OCI-LY3 (cell line): ENCODE data around the gene RRP12.
A peak's percentile ranks its signal among the peaks of the same experiment; 100 is the strongest.

ENCODE experiments used
- H2AFZ ChIP-seq: fragments of 200-600, 300-600 bp; shearing (Covaris generic); 2 replicates; pipeline ENCODE4 v1.6.0; 2014; ENCODE audit warnings: antibody characterized with exemption, low read depth, low read length
- H3K27ac ChIP-seq: fragments of 200-600, 300-600 bp; sonication (generic); 2 replicates; pipeline ENCODE4 v1.5.1; 2014; ENCODE audit warnings: mild to moderate bottlenecking, low read length, moderate library complexity, mixed read lengths
- H3K27me3 ChIP-seq: fragments of 200-600, 300-600 bp; sonication (generic); 2 replicates; pipeline ENCODE4 v1.6.1; 2014; ENCODE audit warnings: low read depth, low read length, mixed read lengths
- H3K36me3 ChIP-seq: fragments of 200-600, 300-600 bp; sonication (generic); replicated peaks from 2 replicates; pipeline ENCODE3; 2014; ENCODE audit warnings: low read depth, low read length, mixed read lengths
- H3K4me1 ChIP-seq: fragments of 300-600, 200-600 bp; sonication (generic); 2 replicates; pipeline ENCODE4 v1.6.1; 2014; ENCODE audit warnings: low read length, mixed read lengths
- H3K4me2 ChIP-seq: fragments of 200-600, 300-600 bp; sonication (generic); 2 replicates; pipeline ENCODE4 v1.6.1; 2014; ENCODE audit warnings: low read length, mixed read lengths
- H3K4me3 ChIP-seq: fragments of 300-600, 200-600 bp; sonication (generic); 2 replicates; pipeline ENCODE4 v1.5.1; 2014; ENCODE audit warnings: antibody characterized with exemption, mild to moderate bottlenecking, low read length, moderate library complexity
- H3K79me2 ChIP-seq: fragments of 300-600, 200-600 bp; shearing (Covaris generic); 2 replicates; pipeline ENCODE4 v1.6.1; 2014; ENCODE audit warnings: mild to moderate bottlenecking, low read length, mixed read lengths
- H3K9ac ChIP-seq: fragments of 300-600, 200-600 bp; shearing (Covaris generic); 2 replicates; pipeline ENCODE4 v1.6.0; 2014; ENCODE audit warnings: mild to moderate bottlenecking, low read length, moderate library complexity
- H3K9me3 ChIP-seq: fragments of 200-600, 300-600 bp; shearing (Covaris generic); 2 replicates; pipeline ENCODE4 v1.6.1; 2014; ENCODE audit warnings: low read length, mixed read lengths; ENCODE audit not compliant: insufficient read depth
- H4K20me1 ChIP-seq: fragments of 200-600, 300-600 bp; sonication (generic); 2 replicates; pipeline ENCODE4 v1.6.1; 2016; ENCODE audit warnings: low read length, mixed read lengths; ENCODE audit not compliant: insufficient read depth
- CTCF ChIP-seq: fragments of 200-600, 300-600 bp; sonication (generic); IDR thresholded peaks from 2 replicates; pipeline ENCODE4 v1.5.1; 2014; ENCODE audit warnings: antibody characterized with exemption, low read length, low read depth
- EZH2phosphoT487 ChIP-seq: fragments of 200-600 bp; shearing (Covaris generic); IDR thresholded peaks from 2 replicates; pipeline ENCODE4 v1.6.1; 2018; ENCODE audit warnings: antibody characterized with exemption, mixed run types, low read depth

Gene RRP12

DNA sequence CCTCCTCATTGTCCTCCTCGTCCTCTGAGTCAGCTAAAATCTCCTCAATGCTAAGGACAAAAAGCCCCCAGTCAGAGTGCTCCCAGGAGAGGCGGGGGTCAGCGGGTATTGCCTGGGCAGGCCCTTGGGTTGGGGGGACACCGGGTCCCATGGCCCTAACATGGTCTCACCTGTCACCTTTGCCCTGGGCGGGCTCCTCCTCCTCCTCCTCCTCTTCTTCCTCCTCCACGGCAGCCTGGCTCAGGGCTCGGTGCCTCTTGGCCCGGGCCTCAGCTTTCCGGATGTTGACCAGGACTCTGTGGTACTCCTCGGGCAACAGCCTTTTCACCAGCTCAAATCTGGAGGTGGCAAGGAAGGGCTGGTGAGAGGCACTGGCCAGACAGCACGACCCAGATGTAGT lies 34.6 kb downstream of the RRP12 start:
- H3K27ac ChIP-seq: no peak overlapping the region
- H3K79me2 ChIP-seq: no peaks in the 10 kb centered on the region
- H4K20me1 ChIP-seq: no peaks in the 10 kb centered on the region
- no peak overlapping the region for H2AFZ ChIP-seq
- no peaks in the 10 kb centered on the region for H3K27me3 ChIP-seq
- no peak overlapping the region for H3K4me3 ChIP-seq
- no peak overlapping the region for H3K9ac ChIP-seq
- H3K4me2 ChIP-seq: no peak overlapping the region
- H3K4me1 ChIP-seq: peaks cover 10% of the 10 kb centered on the region
- no peaks in the 10 kb centered on the region for H3K9me3 ChIP-seq
- H3K36me3 ChIP-seq: peaks cover 7% of the 10 kb centered on the region
- TF ChIP-seq EZH2phosphoT487 (no peak), CTCF (no peak)

DNA sequence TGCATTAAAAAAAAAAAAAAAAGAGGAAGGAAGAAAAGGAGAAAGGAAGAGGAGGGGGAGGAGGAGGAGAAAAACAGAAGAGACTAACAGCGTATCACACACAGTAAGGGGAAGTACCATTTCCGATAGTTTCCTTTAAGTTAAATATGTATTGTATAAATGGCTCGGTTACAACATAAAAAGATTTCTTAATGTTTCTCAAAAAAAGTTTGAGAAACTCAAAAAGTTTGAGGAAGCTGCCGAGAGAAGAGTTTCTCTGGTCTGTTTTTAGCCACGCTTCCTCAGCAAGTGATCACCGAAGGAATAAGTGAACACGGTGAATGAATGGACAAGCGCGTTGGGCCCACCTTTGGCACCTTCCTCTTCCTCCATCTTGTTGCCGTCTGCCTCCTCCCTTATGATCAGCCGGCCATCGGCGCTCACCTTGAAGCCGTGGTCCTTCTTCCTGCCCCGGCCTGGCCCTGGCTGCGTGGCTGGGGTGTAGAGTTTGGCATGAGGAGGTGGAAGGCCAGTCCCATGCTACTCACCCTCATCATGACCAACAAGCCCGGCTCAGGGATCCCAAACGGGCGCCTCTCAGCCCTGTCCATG lies 35.3 kb downstream of the RRP12 start:
- H4K20me1 ChIP-seq: no peaks in the 10 kb centered on the region
- no peak overlapping the region; the same call in 1 of the 2 replicates for H3K4me2 ChIP-seq
- H3K27me3 ChIP-seq: no peaks in the 10 kb centered on the region
- H3K4me1 ChIP-seq: peaks cover 10% of the 10 kb centered on the region
- peak overlapping the region; percentile 44 for H3K27ac ChIP-seq
- peaks cover 7% of the 10 kb centered on the region for H3K36me3 ChIP-seq
- TF ChIP-seq EZH2phosphoT487 (no peak), CTCF (no peak)
- H3K9ac ChIP-seq: no peak overlapping the region
- H3K79me2 ChIP-seq: no peaks in the 10 kb centered on the region
- H3K4me3 ChIP-seq: no peak overlapping the region
- H3K9me3 ChIP-seq: no peaks in the 10 kb centered on the region
- H2AFZ ChIP-seq: no peak overlapping the region

DNA sequence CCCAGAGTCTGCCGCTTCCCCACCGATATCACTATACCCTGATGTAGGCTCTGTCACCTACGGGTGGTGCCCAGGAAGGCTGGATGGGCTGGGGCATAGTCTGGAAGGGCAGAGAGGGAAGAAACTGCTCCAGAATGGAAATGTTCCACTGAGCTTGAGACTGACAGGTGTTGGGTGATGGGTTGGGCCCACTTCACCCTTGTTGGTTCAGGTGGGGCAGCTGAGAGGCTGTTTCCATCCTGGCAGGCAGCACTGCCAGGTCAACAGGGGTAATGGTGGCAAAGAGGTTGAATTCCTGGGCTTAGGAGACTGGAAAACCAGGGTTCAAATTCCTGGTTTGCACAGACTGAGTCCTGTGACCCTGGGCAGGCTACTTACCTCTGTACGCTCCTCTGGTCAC lies 38.1 kb downstream of the RRP12 start:
- Histone ChIP-seq H3K27me3 (no peaks in the 10 kb centered on the region), H2AFZ (no peak overlapping the region), H3K9ac (no peak overlapping the region), H3K4me3 (no peak overlapping the region), H3K36me3 (peaks cover 9% of the 10 kb centered on the region), H3K4me2 (no peak overlapping the region), H3K9me3 (no peaks in the 10 kb centered on the region), H4K20me1 (no peaks in the 10 kb centered on the region), H3K79me2 (no peaks in the 10 kb centered on the region), H3K4me1 (peaks cover 10% of the 10 kb centered on the region), H3K27ac (no peak overlapping the region)
- no peak for TF ChIP-seq CTCF
- no peak for TF ChIP-seq EZH2phosphoT487

DNA sequence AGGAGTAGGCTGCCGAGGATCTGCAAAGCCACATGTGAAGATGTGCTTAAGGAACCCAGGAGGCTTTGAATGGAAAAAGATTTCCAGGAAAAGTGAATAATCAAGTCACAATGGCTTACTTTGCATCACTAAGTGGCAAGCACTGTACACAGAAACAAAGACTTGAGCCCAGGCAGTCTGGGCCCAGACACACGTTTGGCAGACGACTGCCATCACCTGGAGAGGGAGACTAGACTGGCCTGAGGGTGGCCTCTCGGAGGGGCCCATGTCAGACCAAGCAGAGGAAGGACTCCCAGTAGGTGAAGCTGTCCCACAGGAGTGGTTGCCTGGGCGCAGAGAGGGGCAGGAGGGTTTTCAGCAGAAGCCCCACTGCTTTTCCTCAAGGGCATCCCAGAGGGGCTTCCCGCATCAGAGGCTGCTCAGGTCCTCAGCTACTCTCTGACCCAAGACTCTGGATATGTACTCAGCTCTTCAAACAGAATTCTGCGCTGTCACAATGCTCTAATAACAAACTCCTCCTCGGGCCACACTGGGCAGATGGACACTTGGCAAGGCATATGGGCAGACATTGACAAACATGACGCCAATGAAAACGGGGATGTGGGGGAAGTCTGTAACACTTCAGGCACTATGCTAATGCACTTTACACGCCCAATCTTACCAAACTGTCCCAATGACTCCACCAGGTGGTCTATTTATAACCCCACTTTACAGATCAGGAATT lies 38.7 kb downstream of the RRP12 start:
- H3K9me3 ChIP-seq: no peaks in the 10 kb centered on the region
- no peak overlapping the region for H3K4me3 ChIP-seq
- peaks cover 10% of the 10 kb centered on the region for H3K4me1 ChIP-seq
- no peaks in the 10 kb centered on the region for H4K20me1 ChIP-seq
- peaks cover 9% of the 10 kb centered on the region for H3K36me3 ChIP-seq
- no peak overlapping the region for H3K4me2 ChIP-seq
- no peak overlapping the region for H3K9ac ChIP-seq
- H3K27ac ChIP-seq: no peak overlapping the region
- TF ChIP-seq EZH2phosphoT487 (no peak), CTCF (no peak)
- H3K27me3 ChIP-seq: no peaks in the 10 kb centered on the region
- no peaks in the 10 kb centered on the region for H3K79me2 ChIP-seq
- H2AFZ ChIP-seq: no peak overlapping the region
